ENCODE results near the gene DAG1.

Gene DAG1

GRCh38 chr3:49456466-49456865 lies 13.6 kb upstream of the DAG1 start:
- no peak overlapping the region for H3K4ac ChIP-seq (ENCODE audit: low read length)
- H3K27ac ChIP-seq (replicated peaks; ENCODE audit: low read length) = no peak overlapping the region
- no peak overlapping the region for H2AFZ ChIP-seq (ENCODE audit: low read length)
- no peak overlapping the region for H3K4me3 ChIP-seq (ENCODE audit: low read length in 2 of 2)
- no peak overlapping the region for H3K14ac ChIP-seq (ENCODE audit: low read length)
- H2BK5ac ChIP-seq (ENCODE audit: low read length) = no peak overlapping the region
- H3K4me2 ChIP-seq (ENCODE audit: insufficient read depth, low read length, poor library complexity, severe bottlenecking) = no peak overlapping the region
- DNase-seq (ENCODE audit: low spot score) = no peak
- H4K91ac ChIP-seq (ENCODE audit: low read depth, low read length, poor library complexity) = no peak overlapping the region
- H3K18ac ChIP-seq (ENCODE audit: low read length) = no peak overlapping the region
- no peaks in the 10 kb centered on the region for H3K36me3 ChIP-seq (replicated peaks in 1 of 2; ENCODE audit: control insufficient read depth in 2 of 2, insufficient read depth in 2 of 2, low read length in 2 of 2)
- H3K4me1 ChIP-seq (ENCODE audit: control insufficient read depth in 2 of 2, insufficient read depth in 1 of 2, low read depth in 1 of 2, low read length in 2 of 2) = peaks cover 31% of the 10 kb centered on the region in 2 donors
- H3K27me3 ChIP-seq (ENCODE audit: control insufficient read depth in 3 of 3, insufficient read depth in 3 of 3, low read depth in 1 of 3, low read length in 3 of 3) = no peaks in the 10 kb centered on the region
- H3K79me1 ChIP-seq (ENCODE audit: low read depth, low read length) = no peaks in the 10 kb centered on the region
- no peak overlapping the region for H3K9ac ChIP-seq (ENCODE audit: low read depth, low read length, poor library complexity)
- H2BK12ac ChIP-seq (ENCODE audit: low read length) = no peak overlapping the region
- no peak overlapping the region for H2BK120ac ChIP-seq (ENCODE audit: low read depth, low read length)
- no CpG with 5 or more reads among the region's 3 CpGs for WGBS, 2 donors (ENCODE audit: extremely low coverage in 2 of 2, insufficient read length in 2 of 2, insufficient replicate concordance in 1 of 2)
- H3K23ac ChIP-seq (ENCODE audit: low read depth, low read length, poor library complexity) = no peak overlapping the region
- no peak overlapping the region for H4K8ac ChIP-seq (ENCODE audit: low read depth, low read length)
- H3K9me3 ChIP-seq (replicated peaks in 1 of 2; ENCODE audit: control insufficient read depth in 2 of 2, insufficient read depth in 1 of 2, low read depth in 1 of 2, low read length in 2 of 2) = no peaks in the 10 kb centered on the region
- H2AK5ac ChIP-seq (ENCODE audit: low read depth, low read length) = no peak overlapping the region
- H2BK15ac ChIP-seq (ENCODE audit: low read length) = no peak overlapping the region

DNA sequence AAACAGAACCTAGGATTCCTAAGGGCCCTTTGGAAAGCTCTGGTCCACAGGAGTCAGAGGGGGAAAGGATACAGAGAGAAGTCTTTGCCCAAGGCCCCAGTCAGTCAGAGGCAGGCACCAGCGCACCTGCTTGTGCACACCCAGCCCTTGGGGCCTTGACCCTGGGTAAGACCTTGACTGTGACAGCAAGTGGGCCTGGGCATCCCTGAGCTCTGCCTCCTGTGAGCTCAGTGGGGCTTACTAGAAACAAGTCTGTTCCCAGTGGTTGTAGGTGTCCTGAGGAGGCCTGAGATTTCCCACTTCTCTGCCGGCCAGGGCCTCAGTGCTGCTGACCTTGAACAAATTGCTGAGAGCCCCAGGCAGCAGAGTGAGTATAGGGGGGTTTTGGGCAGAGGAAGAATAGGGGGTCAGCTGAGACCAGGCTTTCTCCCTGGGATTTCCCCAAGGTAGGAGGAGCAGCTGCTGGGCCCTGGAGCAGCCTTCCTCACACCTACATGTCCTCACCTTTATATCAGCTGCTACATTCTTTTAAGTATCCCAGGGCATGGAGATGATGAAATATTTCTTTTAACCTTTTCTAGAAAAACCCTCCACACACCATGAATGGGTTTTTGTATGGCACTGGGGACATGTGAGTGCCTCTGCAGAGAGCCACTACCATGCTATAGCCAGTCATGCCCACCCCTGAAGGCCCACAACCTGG lies 9.7 kb upstream of the DAG1 start:
- Histone ChIP-seq H2AFZ (ENCODE audit: low read length) (peak overlapping the region; percentile 72), H2BK12ac (ENCODE audit: low read length) (peak overlapping the region; percentile 91), H3K4ac (ENCODE audit: low read length) (peak overlapping the region; percentile 46), H3K79me1 (ENCODE audit: low read depth, low read length) (no peaks in the 10 kb centered on the region), H3K9ac (ENCODE audit: low read depth, low read length, poor library complexity) (no peak overlapping the region), H3K4me3 (ENCODE audit: low read length in 2 of 2) (no peak overlapping the region), H3K14ac (ENCODE audit: low read length) (no peak overlapping the region), H2BK5ac (ENCODE audit: low read length) (peak overlapping the region; percentile 94), H4K91ac (ENCODE audit: low read depth, low read length, poor library complexity) (peak overlapping the region; percentile 38), H3K9me3 (replicated peaks in 1 of 2; ENCODE audit: control insufficient read depth in 2 of 2, insufficient read depth in 1 of 2, low read depth in 1 of 2, low read length in 2 of 2) (no peaks in the 10 kb centered on the region), H3K36me3 (replicated peaks in 1 of 2; ENCODE audit: control insufficient read depth in 2 of 2, insufficient read depth in 2 of 2, low read length in 2 of 2) (no peaks in the 10 kb centered on the region), H4K8ac (ENCODE audit: low read depth, low read length) (peak overlapping the region; percentile 48), H2AK5ac (ENCODE audit: low read depth, low read length) (peak overlapping the region; percentile 98), H3K27me3 (ENCODE audit: control insufficient read depth in 3 of 3, insufficient read depth in 3 of 3, low read depth in 1 of 3, low read length in 3 of 3) (no peaks in the 10 kb centered on the region), H3K18ac (ENCODE audit: low read length) (peak overlapping the region; percentile 89), H3K27ac (replicated peaks; ENCODE audit: low read length) (peak overlapping the region; percentile 93), H2BK15ac (ENCODE audit: low read length) (peak overlapping the region; percentile 99), H3K4me1 (ENCODE audit: control insufficient read depth in 2 of 2, insufficient read depth in 1 of 2, low read depth in 1 of 2, low read length in 2 of 2) (peaks cover 32 to 34% of the 10 kb centered on the region in 2 donors), H3K23ac (ENCODE audit: low read depth, low read length, poor library complexity) (no peak overlapping the region), H3K4me2 (ENCODE audit: insufficient read depth, low read length, poor library complexity, severe bottlenecking) (no peak overlapping the region), H2BK120ac (ENCODE audit: low read depth, low read length) (peak overlapping the region; percentile 84)
- no peak for DNase-seq (ENCODE audit: low spot score)
- WGBS, 2 donors (ENCODE audit: extremely low coverage in 2 of 2, insufficient read length in 2 of 2, insufficient replicate concordance in 1 of 2) = no CpG with 5 or more reads among the region's 2 CpGs

DNA sequence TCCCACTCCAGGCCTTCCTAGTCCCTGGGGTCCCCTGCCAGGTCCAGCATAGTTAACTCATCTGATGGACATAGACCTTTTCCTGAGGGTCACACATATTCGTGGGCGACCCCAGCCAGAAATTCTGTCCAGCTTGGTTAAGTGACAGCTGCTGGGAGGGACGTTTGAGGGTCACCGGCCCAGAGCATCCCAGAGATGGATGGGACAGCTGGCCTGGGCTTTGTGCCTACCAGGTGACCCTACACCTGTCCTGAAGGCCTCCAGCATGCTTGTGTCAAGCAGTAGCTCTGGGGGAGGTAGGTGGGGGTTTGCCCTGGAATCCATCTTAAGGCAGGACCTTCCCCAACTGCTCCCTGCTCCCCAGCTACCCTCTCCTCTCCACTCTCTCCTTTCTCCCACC lies 9.1 kb upstream of the DAG1 start:
- Histone ChIP-seq H3K27ac (replicated peaks; ENCODE audit: low read length) (peak overlapping the region; percentile 93), H3K27me3 (ENCODE audit: control insufficient read depth in 3 of 3, insufficient read depth in 3 of 3, low read depth in 1 of 3, low read length in 3 of 3) (no peaks in the 10 kb centered on the region), H3K4ac (ENCODE audit: low read length) (peak overlapping the region; percentile 57), H3K14ac (ENCODE audit: low read length) (peak overlapping the region; percentile 42), H2BK12ac (ENCODE audit: low read length) (peak overlapping the region; percentile 97), H3K4me2 (ENCODE audit: insufficient read depth, low read length, poor library complexity, severe bottlenecking) (no peak overlapping the region), H2BK120ac (ENCODE audit: low read depth, low read length) (peak overlapping the region; percentile 84), H3K79me1 (ENCODE audit: low read depth, low read length) (no peaks in the 10 kb centered on the region), H2BK5ac (ENCODE audit: low read length) (peak overlapping the region; percentile 94), H4K8ac (ENCODE audit: low read depth, low read length) (peak overlapping the region; percentile 7), H2BK15ac (ENCODE audit: low read length) (peak overlapping the region; percentile 68), H3K4me3 (ENCODE audit: low read length in 2 of 2) (no peak overlapping the region), H3K9ac (ENCODE audit: low read depth, low read length, poor library complexity) (no peak overlapping the region), H3K18ac (ENCODE audit: low read length) (peak overlapping the region; percentile 97), H3K4me1 (ENCODE audit: control insufficient read depth in 2 of 2, insufficient read depth in 1 of 2, low read depth in 1 of 2, low read length in 2 of 2) (peaks cover 35 to 39% of the 10 kb centered on the region in 2 donors), H3K9me3 (replicated peaks in 1 of 2; ENCODE audit: control insufficient read depth in 2 of 2, insufficient read depth in 1 of 2, low read depth in 1 of 2, low read length in 2 of 2) (no peaks in the 10 kb centered on the region), H2AK5ac (ENCODE audit: low read depth, low read length) (peak overlapping the region; percentile 91), H4K91ac (ENCODE audit: low read depth, low read length, poor library complexity) (peak overlapping the region; percentile 79), H3K36me3 (replicated peaks in 1 of 2; ENCODE audit: control insufficient read depth in 2 of 2, insufficient read depth in 2 of 2, low read length in 2 of 2) (no peaks in the 10 kb centered on the region), H3K23ac (ENCODE audit: low read depth, low read length, poor library complexity) (peak overlapping the region; percentile 12), H2AFZ (ENCODE audit: low read length) (peak overlapping the region; percentile 72)
- no peak for DNase-seq (ENCODE audit: low spot score)
- no CpG with 5 or more reads among the region's 4 CpGs for WGBS, 2 donors (ENCODE audit: extremely low coverage in 2 of 2, insufficient read length in 2 of 2, insufficient replicate concordance in 1 of 2)

DNA sequence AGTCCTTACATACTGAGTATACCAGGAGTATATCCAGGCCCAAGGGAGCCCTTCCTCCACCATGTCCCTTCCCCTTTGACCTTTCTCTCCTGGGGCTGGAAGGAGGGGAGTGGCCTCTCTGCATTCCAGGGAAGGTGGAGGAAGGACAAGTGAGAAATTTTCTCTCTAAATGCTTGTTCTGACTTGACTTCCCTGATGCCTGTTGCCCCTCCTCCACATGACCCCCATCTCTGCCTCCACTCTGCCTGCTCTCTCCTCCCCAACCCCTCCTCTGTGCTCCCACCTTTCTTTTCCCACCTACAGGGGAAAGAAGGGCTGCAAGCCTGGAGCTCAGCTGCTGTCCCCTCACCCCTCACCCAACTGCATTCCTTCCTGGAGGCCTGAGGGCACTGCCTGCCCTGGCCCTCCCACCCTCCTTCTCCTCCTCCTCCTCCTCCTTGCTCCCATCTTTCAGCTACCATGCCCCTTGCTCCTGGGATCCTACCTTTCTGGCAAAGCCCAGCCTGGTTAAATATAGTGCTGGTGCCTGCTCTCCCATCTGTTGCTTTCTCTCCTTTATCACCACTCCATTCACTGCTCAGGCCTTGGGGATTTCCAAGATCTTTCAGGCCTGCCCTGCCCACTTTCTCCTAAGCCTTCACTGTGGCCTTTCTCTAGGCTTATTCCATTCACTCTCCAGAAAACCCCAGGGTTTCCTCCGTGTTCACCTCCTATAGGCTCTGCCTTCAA lies 8.5 kb upstream of the DAG1 start:
- WGBS, 2 donors (ENCODE audit: extremely low coverage in 2 of 2, insufficient read length in 2 of 2, insufficient replicate concordance in 1 of 2) = no CpG with 5 or more reads among the region's 1 CpG
- no peak overlapping the region for H3K4me3 ChIP-seq (ENCODE audit: low read length in 2 of 2)
- H3K14ac ChIP-seq (ENCODE audit: low read length) = no peak overlapping the region

More for the DNA sequence above, 8.5 kb upstream of the DAG1 start:
- Histone ChIP-seq H3K18ac (ENCODE audit: low read length) (peak overlapping the region; percentile 97), H2BK120ac (ENCODE audit: low read depth, low read length) (peak overlapping the region; percentile 84), H3K9ac (ENCODE audit: low read depth, low read length, poor library complexity) (no peak overlapping the region), H2AFZ (ENCODE audit: low read length) (peak overlapping the region; percentile 72), H3K4me2 (ENCODE audit: insufficient read depth, low read length, poor library complexity, severe bottlenecking) (peak overlapping the region; percentile 22), H3K36me3 (replicated peaks in 1 of 2; ENCODE audit: control insufficient read depth in 2 of 2, insufficient read depth in 2 of 2, low read length in 2 of 2) (no peaks in the 10 kb centered on the region), H2BK15ac (ENCODE audit: low read length) (no peak overlapping the region), H3K4me1 (ENCODE audit: control insufficient read depth in 2 of 2, insufficient read depth in 1 of 2, low read depth in 1 of 2, low read length in 2 of 2) (peaks cover 37 to 39% of the 10 kb centered on the region in 2 donors), H4K8ac (ENCODE audit: low read depth, low read length) (no peak overlapping the region), H3K23ac (ENCODE audit: low read depth, low read length, poor library complexity) (no peak overlapping the region), H2AK5ac (ENCODE audit: low read depth, low read length) (peak overlapping the region; percentile 91), H3K9me3 (replicated peaks in 1 of 2; ENCODE audit: control insufficient read depth in 2 of 2, insufficient read depth in 1 of 2, low read depth in 1 of 2, low read length in 2 of 2) (no peaks in the 10 kb centered on the region), H2BK12ac (ENCODE audit: low read length) (peak overlapping the region; percentile 97), H3K27ac (replicated peaks; ENCODE audit: low read length) (peak overlapping the region; percentile 93), H3K27me3 (ENCODE audit: control insufficient read depth in 3 of 3, insufficient read depth in 3 of 3, low read depth in 1 of 3, low read length in 3 of 3) (no peaks in the 10 kb centered on the region), H2BK5ac (ENCODE audit: low read length) (peak overlapping the region; percentile 94), H3K4ac (ENCODE audit: low read length) (no peak overlapping the region), H3K79me1 (ENCODE audit: low read depth, low read length) (no peaks in the 10 kb centered on the region), H4K91ac (ENCODE audit: low read depth, low read length, poor library complexity) (no peak overlapping the region)
- DNase-seq (ENCODE audit: low spot score) = no peak
